GM19324 (cell line): ENCODE measurements around the gene RABGAP1L.
"Not testable (repeated sequence)": the region's sequence is repeated elsewhere in the genome, so short reads cannot be mapped to it uniquely, and the experiment has no call there.

Source experiments
- ATAC-seq: cut with Tn5 transposase; IDR thresholded peaks from one replicate; pipeline ENCODE4 v1.9.1; 2021; ENCODE audit warnings: mild to moderate bottlenecking, moderate library complexity; ENCODE audit not compliant: unreplicated experiment, low FRiP score

RABGAP1L gene

GRCh38 chr1:174230399-174230798, 71.1 kb downstream of the RABGAP1L start:
- ATAC-seq: no peak

- ATAC-seq: no peak
These were observed 73.4 kb downstream of the RABGAP1L start for GRCh38 chr1:174232761-174233160.

GRCh38 chr1:174238845-174239501, 79.7 kb downstream of the RABGAP1L start:
- ATAC-seq: not testable (repeated sequence)

- ATAC-seq: no peak
These were observed 80.2 kb downstream of the RABGAP1L start for GRCh38 chr1:174239541-174239940.

GRCh38 chr1:174242856-174243255, 83.5 kb downstream of the RABGAP1L start:
- ATAC-seq: no peak

- ATAC-seq: no peak
These were observed 84.2 kb downstream of the RABGAP1L start for GRCh38 chr1:174243451-174244000.

- ATAC-seq: no peak
These were observed 84.7 kb downstream of the RABGAP1L start for GRCh38 chr1:174244017-174244416.

- ATAC-seq: no peak
These were observed 88.2 kb downstream of the RABGAP1L start for GRCh38 chr1:174247472-174247871.

GRCh38 chr1:174248041-174248440, 88.7 kb downstream of the RABGAP1L start:
- ATAC-seq: no peak

GRCh38 chr1:174256386-174256785, 97.1 kb downstream of the RABGAP1L start:
- not testable (repeated sequence) for ATAC-seq

- ATAC-seq: no peak
These were observed 98.8 kb downstream of the RABGAP1L start for GRCh38 chr1:174258148-174258550.

- ATAC-seq: no peak
These were observed 103.3 kb downstream of the RABGAP1L start for GRCh38 chr1:174262349-174263241.

- no peak for ATAC-seq
These were observed 106.0 kb downstream of the RABGAP1L start for GRCh38 chr1:174265282-174265681.

GRCh38 chr1:174266476-174266875, 107.2 kb downstream of the RABGAP1L start:
- no peak for ATAC-seq

- ATAC-seq: no peak
These were observed 107.8 kb downstream of the RABGAP1L start for GRCh38 chr1:174266991-174267612.

- ATAC-seq: no peak
These were observed 110.8 kb downstream of the RABGAP1L start for GRCh38 chr1:174269989-174270651.

GRCh38 chr1:174273190-174273589, 113.9 kb downstream of the RABGAP1L start:
- ATAC-seq: no peak

GRCh38 chr1:174273776-174274175, 114.5 kb downstream of the RABGAP1L start:
- ATAC-seq: no peak

- ATAC-seq: no peak
These were observed 115.1 kb downstream of the RABGAP1L start for GRCh38 chr1:174274452-174274851.

GRCh38 chr1:174274884-174275283, 115.6 kb downstream of the RABGAP1L start:
- no peak for ATAC-seq
